Measurements from ENCODE around the gene PLAC8L1. TPM values are rescaled to one million over a fixed set of nuclear protein-coding genes. Genes with fewer than 3 reads are reported as not detected.

The PLAC8L1 gene
- polyA plus RNA-seq, 5 donors = 0.77 to 2.2 (median 1.1) TPM

- no peak for DNase-seq
Measured at GRCh38 chr5:146079695-146080373, 25.5 kb downstream of the PLAC8L1 start.

GRCh38 chr5:146078566-146078965 lies 26.8 kb downstream of the PLAC8L1 start:
- no peak for DNase-seq

GRCh38 chr5:146076455-146076854 lies 28.9 kb downstream of the PLAC8L1 start:
- no peak for DNase-seq

GRCh38 chr5:146076028-146076427 lies 29.3 kb downstream of the PLAC8L1 start:
- no peak for DNase-seq

- DNase-seq = no peak
Measured at GRCh38 chr5:146073239-146073900, 32.0 kb downstream of the PLAC8L1 start.

- DNase-seq = no peak
Measured at GRCh38 chr5:146072595-146072994, 32.8 kb downstream of the PLAC8L1 start.

- no peak for DNase-seq
Measured at GRCh38 chr5:146071171-146071570, 34.2 kb downstream of the PLAC8L1 start.

GRCh38 chr5:146070746-146071145 lies 34.6 kb downstream of the PLAC8L1 start:
- no peak for DNase-seq

- no peak for DNase-seq
Measured at GRCh38 chr5:146069780-146070099, 35.6 kb downstream of the PLAC8L1 start.

- DNase-seq = no peak
Measured at GRCh38 chr5:146068977-146069779, 36.2 kb downstream of the PLAC8L1 start.

- no peak for DNase-seq
Measured at GRCh38 chr5:146068206-146068605, 37.2 kb downstream of the PLAC8L1 start.

- DNase-seq = no peak
Measured at GRCh38 chr5:146066968-146067367, 38.4 kb downstream of the PLAC8L1 start.

- no peak for DNase-seq
Measured at GRCh38 chr5:146060221-146060585, 45.2 kb downstream of the PLAC8L1 start.

- DNase-seq = peak in 1 of 2 donors; percentile 4
Measured at GRCh38 chr5:146059460-146060220, 45.7 kb downstream of the PLAC8L1 start.

- no peak for DNase-seq
Measured at GRCh38 chr5:146055432-146055831, 49.9 kb downstream of the PLAC8L1 start.

- no peak for DNase-seq
Measured at GRCh38 chr5:146052780-146053179, 52.6 kb downstream of the PLAC8L1 start.

GRCh38 chr5:146051678-146052077 lies 53.7 kb downstream of the PLAC8L1 start:
- no peak for DNase-seq

GRCh38 chr5:146050086-146050485 lies 55.3 kb downstream of the PLAC8L1 start:
- DNase-seq = no peak

GRCh38 chr5:146049704-146050026 lies 55.7 kb downstream of the PLAC8L1 start:
- no peak for DNase-seq

- DNase-seq = peak; percentile 32 to 55
Measured at GRCh38 chr5:146048994-146049703, 56.2 kb downstream of the PLAC8L1 start.

GRCh38 chr5:146047396-146047795 lies 58.0 kb downstream of the PLAC8L1 start:
- DNase-seq = no peak

- no peak for DNase-seq
Measured at GRCh38 chr5:146043722-146044121, 61.7 kb downstream of the PLAC8L1 start.
